ENCODE measurements around the gene CLDN10.
"Not testable (repeated sequence)": the region's sequence is repeated elsewhere in the genome, so short reads cannot be mapped to it uniquely, and the experiment has no call there.

CLDN10 gene, protein sequence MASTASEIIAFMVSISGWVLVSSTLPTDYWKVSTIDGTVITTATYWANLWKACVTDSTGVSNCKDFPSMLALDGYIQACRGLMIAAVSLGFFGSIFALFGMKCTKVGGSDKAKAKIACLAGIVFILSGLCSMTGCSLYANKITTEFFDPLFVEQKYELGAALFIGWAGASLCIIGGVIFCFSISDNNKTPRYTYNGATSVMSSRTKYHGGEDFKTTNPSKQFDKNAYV

DNA sequence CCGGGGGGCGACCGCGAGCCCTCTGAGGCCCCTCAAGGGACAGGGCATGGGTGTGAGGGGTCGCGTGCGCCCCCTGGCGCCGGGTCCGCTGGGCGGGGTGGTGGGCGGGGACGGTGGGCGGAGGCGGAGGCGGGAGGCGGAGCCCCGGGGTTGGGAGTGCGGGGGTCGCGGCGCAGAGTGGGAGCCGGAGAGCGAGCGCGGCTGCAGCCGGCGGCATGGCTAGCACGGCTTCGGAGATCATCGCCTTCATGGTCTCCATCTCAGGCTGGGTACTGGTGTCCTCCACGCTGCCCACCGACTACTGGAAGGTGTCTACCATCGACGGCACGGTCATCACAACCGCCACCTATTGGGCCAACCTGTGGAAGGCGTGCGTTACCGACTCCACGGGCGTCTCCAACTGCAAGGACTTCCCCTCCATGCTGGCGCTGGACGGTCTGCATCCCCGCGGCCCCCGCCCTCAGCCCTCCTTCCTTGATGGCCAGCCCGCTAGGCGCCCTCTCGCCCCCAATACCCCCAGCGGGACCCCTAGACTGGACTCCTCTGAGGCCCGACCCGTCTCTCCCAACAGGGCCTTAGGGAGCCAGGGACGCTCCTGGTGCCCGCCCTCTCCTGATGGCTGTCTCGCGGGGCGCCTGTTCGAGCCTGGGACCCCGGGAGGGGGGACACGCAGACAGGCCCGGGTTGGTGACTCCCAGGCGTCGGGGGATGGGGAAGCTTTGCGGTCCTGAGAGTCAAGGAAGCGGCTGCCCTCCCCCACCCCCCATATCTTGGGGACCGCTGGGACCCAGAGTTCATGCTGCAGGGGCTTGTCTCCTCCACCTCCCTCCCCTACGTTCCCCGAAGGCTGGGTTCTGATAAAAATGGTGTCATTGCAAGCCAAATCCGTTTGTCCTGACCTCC is at the start of gene CLDN10:
Gene CLDN10, plus strand, starts transcription at position 182 of the 903 bp plus-strand sequence. Its CDS starts 34 bp downstream, at position 216.
- no peak for DNase-seq

DNA sequence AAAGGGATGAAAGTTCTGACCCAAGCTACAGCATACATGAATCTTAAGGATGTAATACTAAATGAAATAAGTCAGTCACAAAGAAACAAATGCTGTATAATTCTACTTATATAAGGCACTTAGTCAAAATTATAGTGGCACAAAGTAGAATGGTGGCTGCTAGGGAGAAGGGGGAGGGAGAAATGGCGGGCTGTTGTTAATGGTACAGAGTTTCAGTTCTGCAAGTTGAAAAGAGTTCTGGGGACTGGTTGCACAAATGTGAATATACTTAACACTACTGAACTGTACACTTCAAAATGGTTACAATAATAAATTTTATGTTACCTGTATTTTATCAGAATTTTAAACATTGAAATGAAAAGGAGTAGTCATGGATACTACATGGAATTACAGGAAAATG is 48.9 kb upstream of the CLDN10 start:
- DNase-seq = no peak

DNA sequence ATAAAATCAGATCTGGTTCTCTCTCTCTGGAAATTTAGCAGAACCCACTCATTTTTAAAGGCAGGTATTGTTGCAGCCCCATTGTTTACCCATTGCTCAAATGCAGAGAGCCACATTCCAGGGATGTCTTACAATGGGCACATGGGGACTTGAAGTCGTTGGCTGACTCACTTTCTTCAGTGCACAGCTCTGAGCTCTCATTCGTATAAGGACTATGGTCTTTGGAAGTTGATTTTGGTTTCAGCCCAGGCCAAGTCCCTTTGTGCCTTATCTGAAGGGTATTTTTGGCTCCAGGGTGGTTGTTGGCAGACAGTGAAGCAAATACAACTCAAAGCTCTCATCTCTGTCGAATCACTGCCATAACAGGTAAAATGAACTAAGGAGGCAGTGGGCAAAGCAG is 47.3 kb upstream of the CLDN10 start:
- no peak for DNase-seq

DNA sequence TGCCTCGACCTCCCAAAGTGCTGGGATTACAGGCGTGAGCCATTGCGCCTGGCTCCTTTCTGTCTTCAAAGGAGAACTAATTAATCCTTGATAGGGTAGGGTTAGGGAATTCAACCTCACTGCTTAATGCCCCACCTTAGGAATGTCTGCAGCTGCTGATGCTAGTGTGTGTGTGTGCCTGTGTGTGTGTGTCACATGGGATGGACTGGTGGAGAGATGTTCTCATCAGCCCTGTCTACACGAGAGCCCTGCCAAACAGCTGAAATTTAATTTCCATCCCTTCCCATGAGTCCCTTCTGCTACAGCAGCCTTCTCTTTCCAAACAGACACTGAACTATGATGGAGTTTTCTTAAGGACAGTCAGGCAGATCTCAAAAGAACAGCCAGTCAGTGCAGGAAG is 46.5 kb upstream of the CLDN10 start:
- DNase-seq = no peak

DNA sequence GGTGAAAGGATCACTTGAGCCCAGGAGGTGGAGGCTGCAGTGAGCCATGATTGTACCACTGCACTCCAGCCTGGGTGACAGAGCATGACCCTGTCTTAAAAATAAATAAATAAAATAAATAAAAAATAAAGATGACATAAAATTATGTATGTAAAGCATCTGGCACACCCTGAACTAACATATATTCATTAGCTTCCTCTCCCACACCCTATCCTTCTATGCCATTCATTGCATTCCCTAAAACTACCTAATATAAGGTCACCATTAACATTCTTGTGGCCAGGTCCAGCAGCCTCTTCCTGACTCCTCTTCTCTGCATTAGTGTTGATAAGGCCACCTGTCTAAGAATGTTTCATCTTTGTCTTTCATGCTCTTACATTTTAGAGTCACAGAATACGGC is 44.5 kb upstream of the CLDN10 start:
- no peak for DNase-seq

DNA sequence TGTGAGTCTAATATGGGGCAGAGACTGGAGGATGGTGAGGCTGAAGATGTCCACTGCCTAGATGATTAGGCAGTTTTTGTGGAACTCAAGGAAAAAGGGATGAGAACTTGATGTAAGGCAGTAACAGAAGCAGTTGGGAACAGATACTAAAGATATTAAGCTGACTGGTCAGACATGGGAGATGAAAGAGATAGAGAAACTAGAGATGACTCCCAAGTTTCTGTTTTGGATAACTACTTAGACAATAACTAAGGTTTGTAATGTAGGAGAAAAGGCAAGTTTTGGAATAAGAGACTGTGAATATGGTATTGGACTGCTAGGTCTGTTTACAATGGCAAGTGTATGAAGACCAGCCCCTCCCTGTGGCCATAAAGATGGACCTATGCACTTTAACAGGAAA is 43.5 kb upstream of the CLDN10 start:
- no peak for DNase-seq

DNA sequence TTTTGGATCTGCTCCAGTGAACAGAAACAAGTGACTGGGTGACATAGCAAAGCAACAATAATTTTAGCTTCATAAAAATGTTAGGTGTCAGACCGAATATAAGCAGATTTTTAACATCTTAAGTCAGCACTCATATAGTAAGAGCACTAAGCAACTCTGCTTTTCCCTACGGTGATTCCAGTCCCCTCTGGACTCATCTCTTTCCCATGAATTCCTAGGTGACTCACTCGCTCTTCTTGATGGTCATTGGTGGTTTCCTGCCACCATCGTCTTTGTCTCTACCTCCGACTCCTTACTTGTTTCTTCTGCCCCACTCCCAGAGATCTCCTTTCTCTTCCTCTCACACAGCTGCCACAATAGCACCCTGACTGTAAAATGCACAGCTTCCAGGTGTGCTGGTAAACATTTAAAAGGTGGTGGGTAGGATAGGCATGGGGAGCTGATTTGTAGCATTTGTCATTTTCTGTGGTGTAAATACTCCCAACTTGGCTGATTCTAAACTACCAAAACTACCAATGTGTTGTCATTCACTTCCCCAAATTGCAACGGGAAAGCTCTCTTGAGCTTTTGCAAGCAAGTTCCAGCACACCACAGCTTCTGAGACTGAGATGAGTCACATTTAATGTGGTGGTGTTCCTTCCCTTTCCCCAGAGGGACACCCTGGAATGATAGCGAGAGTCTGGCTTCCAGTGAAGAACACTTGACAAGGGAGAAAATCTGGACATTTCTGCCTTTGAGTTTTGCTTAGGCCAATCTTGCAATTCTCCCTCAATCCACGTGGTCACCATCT is 42.8 kb upstream of the CLDN10 start:
- DNase-seq = no peak

DNA sequence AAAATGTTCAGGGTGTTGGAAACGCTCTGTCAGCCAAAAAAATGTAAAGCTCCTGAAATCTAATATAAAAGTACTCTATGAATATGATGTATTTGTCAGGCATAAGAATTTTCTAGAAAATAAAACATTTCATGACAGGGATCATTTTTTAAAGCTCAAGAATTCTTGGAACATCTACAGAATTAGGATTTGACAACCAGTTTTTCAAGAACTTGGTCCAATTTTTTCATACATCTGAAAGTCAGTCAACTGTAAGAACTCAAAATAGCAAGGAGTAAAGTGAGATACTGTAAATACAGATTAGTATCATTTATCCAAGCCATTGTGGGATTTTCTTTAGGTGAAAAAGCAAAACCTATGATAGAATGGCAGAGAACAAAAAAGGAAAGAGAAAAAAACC is 41.6 kb upstream of the CLDN10 start:
- DNase-seq = no peak

DNA sequence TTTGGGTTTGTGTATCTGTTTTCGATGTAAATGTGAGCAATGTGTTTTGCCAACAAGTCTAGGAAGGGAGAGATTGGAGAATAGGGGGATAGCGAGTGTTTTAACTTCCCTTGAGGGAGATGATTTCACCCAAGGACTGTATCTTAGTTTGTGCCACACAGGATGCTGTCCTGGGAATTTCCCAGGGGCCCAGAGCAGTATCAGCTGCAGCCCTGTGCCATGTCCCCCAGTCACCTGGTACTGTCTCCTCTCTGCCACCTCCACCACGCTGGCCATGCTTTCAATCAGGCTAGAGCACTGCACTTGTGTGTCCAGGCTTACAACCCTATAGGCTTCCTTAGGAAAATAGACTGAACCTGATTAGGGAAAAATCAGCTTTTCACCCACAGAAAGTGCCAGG is 40.1 kb upstream of the CLDN10 start:
- DNase-seq = no peak

DNA sequence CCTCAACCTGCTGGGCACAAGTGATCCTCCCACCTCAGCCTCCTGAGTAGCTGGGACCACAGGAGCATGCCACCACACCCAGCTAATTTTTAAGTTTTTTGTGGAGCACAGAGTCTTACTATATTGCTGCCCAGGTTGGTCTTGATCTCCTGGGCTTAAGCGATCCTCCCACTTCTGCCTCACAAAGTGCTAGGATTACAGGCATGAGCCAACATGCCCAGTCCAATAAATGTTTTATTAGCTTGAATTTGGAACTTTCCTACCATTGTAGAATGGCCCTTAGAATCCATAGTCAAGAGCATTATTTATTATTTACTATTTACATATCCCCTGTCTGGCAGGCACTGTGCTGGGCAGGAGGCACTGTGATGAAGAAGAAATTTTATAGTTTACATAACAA is 39.6 kb upstream of the CLDN10 start:
- DNase-seq = no peak

DNA sequence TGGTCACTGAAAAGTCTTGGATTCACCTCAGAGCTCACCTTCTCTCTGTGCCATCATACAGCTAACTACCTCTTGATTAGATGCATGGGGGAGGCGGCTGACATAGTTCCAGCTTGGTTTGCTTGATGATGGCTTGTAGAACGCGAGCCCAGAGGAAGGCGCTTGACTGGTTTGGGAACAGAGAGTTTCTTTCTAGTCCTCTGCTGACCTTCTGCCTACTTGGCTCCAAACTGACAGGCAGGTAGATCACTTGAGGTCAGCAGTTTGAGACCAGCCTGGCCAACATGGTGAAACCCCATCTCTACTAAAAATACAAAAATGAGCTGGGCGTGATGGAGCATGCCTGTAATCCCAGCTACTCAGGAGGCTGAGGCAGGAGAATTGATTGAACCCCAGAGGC is 36.9 kb upstream of the CLDN10 start:
- DNase-seq = not testable (repeated sequence)

DNA sequence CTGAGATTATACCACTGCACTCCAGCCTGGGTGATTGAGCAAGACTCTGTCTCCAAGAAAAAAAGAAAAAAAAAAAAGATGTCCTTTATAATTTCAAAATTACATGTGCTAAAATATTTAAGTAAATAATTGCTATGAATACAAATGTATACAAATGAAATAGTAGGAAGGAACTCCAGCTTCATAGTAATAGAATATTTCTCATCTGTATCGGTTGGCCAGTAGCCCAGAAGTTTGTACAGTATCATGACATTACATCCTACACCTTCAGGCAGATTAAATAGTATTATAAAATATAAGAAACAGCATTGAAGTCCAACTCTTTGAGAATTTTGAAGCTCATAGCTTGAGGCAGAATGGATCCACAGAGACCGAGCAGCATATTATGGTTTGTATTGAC is 36.5 kb upstream of the CLDN10 start:
- DNase-seq = no peak

DNA sequence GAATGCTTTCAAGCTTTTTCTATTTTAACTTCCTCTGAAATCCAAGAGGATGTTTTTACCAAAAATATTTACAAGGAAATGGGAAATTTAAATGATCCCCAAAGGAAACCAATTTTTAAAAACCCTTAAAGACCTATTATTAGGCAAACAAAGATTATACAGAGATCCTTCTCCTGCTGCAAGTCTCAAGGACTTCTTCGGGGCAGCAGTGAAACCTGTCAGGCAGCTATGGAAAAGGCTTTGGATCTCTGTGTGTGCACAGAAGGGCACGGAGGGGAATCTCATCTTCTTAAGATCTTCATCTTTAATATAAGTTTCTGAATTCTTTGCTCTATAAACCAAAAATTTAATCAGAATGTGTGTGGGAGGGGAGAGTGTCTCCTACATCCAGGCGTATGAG is 36.0 kb upstream of the CLDN10 start:
- no peak for DNase-seq

DNA sequence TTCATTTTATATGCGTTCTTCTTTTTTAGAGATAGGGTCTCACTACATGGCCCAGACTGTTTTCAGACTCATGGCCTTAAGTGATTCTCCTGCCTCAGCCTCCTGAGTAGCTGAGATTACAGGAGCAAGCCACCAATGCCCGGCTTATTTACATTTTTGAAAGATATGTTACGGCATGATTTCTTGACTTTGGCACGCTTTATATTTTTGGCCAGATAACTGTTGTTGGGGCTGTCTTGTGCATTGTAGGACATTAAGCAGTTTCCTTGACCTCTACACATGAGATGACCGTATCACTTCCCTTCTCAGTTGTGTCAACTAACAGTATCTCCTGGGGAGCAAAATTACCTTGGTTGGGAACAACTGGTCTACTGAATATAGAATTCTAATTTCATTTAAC is 28.9 kb upstream of the CLDN10 start:
- DNase-seq = no peak

DNA sequence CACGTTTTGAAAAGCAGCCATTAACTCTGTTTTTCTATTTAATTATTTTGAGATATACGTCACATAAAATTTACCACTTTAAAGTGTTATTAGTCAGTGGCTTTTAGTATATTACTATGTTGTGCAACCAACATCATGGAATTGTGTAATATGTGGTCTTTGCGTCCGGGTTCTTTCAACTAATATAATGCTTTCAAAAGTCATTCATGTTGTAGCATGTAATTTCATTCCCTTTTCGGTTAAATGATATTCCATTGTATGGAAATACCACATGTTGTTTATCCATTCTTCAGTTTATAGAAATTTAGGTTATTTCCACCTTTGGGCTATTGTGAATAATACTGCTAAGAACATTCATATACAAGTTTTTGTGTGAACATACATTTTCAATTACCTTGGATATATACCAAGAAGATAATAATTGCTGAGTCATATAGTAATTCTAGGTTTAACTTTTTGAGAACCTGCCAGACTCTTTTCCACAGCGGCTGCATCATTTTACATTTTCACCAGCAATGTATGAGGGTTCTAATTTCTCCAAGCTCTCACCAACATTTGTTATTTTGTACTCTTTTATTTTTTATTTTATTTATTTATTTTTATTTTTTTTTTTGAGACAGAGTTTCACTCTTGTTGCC is 28.1 kb upstream of the CLDN10 start:
- no peak for DNase-seq

DNA sequence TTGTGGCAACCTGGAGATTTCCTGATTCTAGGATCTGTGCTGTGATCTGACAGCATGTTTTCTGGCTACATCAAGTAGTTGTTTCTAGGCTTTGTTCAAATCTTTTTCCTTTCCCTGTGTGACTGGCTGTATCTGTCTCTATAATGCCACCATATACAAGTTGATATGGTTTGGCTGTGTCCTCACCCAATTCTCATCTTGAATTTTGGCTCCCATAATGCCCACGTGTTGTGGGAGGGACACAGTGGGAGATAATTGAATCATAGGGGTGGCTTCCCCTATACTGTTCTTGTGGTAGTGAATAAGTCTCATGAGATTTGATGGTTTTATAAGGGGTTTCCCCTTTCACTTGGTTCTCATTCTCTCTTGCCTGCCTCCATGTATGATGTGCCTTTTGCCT is 24.6 kb upstream of the CLDN10 start:
- no peak for DNase-seq

DNA sequence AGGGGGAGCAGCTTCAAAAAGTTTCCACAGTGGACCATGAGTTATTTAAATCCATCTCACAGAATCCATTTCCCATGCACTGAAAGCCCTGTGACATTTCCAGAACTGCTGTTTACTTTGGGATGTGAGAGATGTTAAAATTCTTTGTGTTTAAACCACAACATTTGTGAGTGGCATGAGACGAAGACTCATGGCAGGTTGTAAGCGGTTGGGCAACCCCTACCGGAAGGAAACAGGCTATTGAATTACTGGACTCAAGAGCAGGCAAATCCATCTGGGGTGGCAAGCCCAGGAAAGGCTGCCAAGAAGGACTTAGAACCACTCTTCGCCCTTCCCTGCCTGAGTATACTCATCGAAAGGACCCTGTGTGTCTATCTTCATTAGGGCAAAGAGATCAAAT is 22.3 kb upstream of the CLDN10 start:
- no peak for DNase-seq

DNA sequence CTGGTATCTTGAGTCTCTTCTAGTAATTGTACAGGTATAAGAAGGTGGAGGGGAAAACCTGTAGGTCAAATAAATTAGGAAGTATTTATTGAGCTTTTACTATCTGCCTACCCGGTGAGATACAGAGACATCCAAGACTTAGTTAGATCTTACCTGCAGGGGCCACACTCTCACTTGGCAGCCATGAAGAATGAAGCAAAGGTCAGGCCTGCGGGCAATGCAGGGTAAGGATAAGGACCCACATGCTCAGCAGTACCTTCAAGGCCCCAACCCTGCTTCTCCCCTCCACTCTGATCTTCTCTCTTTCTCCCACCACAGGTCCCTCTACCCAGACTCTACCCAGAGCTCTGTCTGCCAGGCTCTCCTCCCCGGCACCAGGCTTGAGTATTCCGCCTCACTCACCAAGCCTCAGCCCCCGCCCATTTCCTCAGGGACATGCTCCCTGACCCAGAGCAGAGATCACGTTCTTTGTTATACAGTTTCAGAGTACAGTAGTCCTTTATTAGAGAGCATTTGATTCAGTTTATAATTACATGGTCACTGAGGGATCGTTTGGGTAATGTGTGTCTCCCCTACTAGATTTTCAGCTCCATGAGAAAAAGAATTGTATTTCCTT is 18.9 kb upstream of the CLDN10 start:
- no peak for DNase-seq

DNA sequence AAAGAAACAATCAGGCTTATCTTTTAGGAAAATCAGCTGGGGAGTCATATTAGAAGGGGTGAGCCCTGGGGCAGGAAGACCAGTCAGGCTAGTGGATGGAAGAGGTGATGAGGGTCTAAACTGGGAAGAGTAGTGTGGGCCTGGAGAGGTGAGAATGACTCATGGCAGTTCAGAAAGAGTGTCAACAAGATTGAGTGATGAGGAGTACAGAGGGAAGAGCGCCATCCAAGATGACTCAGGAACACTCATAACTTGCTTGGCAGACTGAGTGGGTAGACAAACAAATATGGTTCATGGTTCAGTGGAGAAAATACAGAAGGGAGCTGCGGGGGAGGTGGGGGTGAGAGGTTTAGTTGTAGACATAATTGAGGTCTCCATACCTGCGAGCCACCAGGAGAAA is 17.3 kb upstream of the CLDN10 start:
- DNase-seq = no peak

DNA sequence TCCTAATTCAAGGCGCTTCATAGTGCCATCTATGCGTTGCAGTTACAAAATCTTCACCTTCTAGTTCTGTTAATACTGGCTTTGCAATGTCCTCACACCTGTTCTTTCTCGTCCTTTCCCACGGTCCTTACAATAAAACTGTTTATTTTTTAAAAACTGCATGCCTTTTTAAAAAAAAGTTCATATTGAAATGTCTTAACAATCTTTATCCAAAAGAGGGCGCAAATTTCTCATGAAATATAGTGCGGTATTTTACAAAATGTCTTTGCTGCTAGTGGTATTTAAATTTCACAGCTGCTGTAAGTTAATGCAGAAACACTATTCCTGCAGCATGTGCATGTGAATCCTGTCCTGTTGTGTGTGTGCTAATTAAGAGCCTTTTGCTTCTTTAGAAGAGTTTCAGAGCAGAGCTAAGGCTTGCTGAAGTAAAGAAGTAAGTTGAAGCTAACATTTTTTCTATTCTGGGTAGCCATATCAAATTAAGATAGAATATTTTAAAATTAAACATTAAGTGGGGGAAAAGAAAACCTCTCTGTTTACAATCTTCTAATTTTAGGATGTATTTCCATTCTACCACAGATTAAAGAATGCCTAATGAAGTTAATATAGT is 15.8 kb upstream of the CLDN10 start:
- peak; percentile 6 for DNase-seq

DNA sequence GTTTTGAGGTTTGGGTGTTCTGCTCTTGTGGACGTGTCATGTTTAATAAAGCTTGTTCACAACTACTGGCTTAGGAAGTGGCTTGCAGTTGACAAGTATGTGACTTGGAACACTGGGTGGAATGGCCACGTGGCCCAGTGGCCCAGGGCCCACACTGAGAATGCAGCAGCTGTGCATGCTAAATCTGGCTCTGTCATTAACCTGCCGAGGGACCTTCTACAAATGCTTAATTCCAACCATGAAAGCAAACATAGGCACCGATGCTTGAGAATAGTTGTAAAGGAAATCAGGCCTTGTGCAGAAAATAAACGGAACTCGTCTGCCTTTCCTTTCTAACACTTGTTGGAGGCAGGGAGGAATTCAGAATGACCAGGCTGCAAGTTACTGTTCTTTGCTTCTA is 11.6 kb upstream of the CLDN10 start:
- no peak for DNase-seq

DNA sequence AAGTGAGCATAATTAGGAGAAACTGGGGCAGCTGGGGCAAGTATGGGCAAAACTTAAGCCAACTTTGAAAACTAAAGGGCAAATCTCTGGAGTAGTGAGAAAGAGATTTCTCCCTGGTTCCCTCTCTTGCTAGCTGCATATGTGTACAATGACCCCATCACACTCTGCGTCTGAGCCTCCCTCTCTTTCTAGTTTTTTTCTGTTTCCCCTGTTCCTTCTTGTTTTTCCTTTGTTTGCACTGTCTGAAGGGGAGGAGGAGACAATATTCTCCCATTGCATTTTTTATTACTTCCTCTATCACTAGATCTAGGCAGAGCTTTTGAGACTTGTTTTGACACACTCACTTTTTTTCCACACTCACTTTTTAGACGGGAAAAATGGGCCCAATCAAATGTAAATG is 11.2 kb upstream of the CLDN10 start:
- no peak for DNase-seq

Measured in CD4-positive, alpha-beta T cell treated with Interleukin-12 subunit alpha and Interleukin-12 subunit beta, for 1 hour (primary cell).